Left hindlimb (tissue), 1 donor: ENCODE data around the gene KDM4C.

ENCODE experiments used
- DNase-seq: peaks from one replicate; pipeline ENCODE4 v3.0.0-alpha.2; 2018

Gene KDM4C

GRCh38 chr9:6909181-6909580 is 151.4 kb downstream of the KDM4C start:
- DNase-seq, result no peak

DNA sequence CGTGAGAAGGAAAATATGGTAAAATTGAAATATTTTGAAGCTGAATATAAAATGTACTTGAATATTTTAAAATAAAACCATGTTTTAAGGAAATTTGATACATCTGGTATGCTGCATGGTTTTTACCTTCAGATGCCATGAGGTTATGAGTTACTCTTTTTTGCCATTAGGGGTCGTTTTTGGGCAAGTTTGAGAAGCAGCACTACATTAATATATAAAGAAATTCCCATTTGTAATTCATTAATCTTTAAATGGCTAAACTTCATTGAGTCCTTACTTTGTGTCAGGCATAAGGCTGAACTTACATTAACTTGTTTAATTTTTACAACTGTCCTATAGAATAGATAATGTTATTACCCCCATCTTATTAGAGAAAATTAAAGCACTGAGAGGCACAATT is 152.3 kb downstream of the KDM4C start:
- no peak for DNase-seq

DNA sequence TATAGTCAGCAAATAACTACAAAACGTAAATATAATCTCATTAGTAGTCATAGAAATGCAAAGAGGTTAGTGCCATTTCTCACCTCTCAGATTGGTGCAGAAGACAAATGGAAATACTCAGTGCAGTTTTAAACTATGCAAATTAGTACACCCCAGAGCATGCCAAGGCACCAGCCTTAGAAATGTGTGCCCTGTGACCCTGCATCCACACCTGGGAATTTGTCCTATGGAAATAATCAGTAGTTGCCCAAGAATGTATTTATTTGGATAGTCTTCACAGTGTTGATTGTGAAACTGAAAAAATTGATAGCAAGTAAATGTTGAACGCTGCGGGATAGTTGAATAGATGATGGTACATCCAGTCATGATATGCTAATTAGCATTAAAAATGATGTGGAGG is 152.7 kb downstream of the KDM4C start:
- no peak for DNase-seq

DNA sequence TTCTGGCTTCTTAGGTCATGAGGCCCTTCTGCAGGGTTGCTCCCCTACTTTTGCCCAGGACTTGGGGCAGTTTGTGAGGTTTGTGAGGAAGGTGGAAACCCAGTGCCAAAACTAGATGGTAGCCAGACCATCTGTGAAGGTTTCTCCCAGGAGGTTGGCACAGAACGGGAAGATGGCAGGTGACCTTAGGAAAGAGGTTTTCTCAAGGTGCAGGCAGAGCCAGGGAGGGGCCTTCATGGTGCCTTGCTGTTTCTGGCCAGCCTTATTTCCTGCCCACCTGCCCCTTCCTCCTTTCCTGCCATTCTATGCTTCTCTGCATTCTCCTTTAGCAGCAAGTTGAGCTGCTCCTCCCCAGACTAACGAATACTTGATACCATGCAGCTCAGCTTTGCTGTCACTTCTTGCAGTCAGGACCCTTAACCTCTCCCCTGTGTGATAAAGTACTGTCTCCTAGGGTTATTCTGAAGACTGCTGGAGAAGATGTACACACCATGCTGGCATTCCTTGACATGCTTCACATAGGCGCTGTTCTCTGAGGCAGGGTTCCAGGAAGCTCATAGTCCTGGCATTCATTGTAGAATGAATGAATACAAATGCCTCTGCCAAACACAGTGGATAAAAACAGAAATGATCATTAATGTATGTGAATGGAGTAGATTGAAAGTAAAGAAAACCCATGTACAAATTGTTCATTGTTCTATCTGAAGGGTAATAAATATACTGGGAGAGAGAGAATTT is 154.3 kb downstream of the KDM4C start:
- no peak for DNase-seq

DNA sequence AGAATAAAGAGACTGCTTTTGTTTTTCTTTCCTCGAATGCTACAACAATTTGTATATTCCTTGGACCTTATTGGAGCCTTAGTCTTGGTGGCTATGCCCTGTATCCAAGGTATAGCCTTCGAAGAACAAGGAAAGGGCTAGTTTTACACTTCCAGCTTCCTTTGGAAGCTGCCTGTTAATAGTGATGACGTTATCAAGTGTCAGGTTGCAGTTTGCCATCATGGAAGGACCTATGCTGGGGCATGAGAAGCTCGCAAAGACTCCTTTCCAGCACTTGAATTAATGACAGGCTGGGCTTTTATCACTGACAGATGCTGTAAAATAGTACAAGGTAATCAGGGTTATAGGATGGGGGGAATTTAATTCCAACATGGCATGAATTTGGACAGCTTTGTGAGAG is 157.9 kb downstream of the KDM4C start:
- no peak for DNase-seq

DNA sequence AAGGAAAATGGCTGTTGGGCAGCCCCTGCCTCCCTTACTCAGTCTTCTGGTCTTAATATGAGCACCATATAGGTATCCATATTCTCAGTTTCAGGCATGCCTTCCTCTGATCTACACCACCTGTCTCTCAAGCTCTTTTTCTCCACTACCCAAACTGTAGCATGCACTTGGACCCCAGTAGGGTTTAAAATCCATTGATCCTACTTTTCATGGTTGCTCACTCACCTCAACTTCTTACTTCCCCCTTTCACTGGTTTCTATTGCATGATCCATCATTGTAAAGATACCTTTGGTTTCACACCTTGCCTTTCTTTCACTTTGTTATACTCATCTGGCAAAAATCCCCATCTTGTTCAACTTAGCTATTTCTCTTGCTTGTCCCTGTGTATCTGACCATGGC is 159.4 kb downstream of the KDM4C start:
- no peak for DNase-seq

- no peak for DNase-seq
Measured at GRCh38 chr9:6920041-6920440, 162.3 kb downstream of the KDM4C start.

- DNase-seq, result no peak
Measured at GRCh38 chr9:6921315-6921714, 163.5 kb downstream of the KDM4C start.

GRCh38 chr9:6922124-6922676 is 164.4 kb downstream of the KDM4C start:
- DNase-seq, result no peak

GRCh38 chr9:6922680-6923079 is 164.9 kb downstream of the KDM4C start:
- no peak for DNase-seq

DNA sequence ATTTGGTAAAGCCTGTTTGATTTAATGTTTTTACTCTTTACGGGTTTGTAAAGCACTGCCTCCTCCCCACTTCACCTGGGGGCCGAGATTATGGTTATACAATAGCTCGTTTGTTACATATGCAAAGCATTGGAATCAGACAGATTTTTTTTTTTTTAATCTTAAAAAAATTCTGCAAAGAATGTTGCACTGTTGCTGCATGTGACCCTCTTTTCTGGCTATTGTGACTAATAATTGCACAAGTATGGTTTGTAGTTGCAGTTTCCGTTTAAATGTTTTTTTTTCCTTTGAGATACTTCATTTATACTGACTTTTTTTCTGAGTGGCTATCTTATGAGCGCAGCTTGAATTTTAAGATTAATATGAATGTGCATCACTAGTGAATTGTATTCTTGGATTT is 165.3 kb downstream of the KDM4C start:
- no peak for DNase-seq

DNA sequence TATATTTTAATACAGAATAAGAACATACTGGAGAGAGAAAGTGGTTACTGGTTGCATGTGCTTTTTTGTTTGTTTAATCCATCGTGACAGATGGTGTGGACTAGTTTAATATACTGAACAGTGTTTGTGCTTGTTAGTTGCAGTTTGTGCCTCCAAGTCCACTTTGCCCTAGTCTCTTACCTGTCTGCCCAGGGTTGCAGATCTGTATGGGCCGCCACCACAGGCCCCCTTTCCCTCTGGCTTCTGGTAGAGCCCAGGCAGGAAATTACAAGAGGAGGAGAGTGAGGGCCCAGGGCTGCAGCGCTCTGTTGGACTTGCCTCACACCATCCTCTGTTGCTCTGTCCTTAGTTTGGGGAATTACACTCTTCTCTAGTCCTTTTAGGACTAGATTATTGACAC is 166.4 kb downstream of the KDM4C start:
- no peak for DNase-seq

GRCh38 chr9:6924988-6925563 is 167.3 kb downstream of the KDM4C start:
- no peak for DNase-seq

GRCh38 chr9:6925836-6926235 is 168.1 kb downstream of the KDM4C start:
- no peak for DNase-seq

DNA sequence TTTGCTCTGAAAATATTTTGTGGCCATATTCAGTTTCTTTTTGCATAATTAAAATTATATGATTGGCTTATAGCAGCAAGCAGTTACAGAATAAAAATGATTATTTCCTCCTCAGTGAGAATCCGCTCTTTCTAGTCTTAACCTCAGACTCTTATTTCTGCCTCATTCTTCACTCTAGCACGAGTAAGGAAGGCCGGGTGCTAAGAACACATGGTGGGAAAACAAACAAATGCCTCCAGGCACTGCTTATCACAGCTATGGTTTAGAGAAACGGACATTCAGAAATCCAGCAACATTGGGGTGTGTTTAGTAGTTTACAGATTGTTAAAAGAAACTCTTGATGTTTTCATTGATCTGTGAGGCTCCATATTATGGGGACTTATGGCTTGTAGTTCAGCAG is 168.7 kb downstream of the KDM4C start:
- no peak for DNase-seq

DNA sequence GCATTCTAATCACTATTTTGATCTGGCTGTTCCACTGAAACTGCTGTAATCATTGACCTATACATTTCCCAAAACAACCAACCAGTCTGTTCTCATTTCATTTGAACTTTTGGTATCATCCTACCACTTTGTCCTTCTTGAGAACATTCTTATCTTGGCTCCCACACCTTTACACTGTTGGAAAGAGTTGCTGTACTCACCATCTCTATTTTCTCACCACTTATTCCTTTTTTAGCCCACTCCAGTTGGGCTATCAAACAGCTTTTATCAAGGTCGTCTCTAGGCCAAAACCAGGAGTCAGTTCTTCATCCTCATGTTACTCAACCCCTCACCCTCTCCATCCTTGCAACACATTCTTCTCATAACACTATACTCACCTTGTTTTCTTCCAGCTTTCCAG is 170.1 kb downstream of the KDM4C start:
- DNase-seq, result no peak

DNA sequence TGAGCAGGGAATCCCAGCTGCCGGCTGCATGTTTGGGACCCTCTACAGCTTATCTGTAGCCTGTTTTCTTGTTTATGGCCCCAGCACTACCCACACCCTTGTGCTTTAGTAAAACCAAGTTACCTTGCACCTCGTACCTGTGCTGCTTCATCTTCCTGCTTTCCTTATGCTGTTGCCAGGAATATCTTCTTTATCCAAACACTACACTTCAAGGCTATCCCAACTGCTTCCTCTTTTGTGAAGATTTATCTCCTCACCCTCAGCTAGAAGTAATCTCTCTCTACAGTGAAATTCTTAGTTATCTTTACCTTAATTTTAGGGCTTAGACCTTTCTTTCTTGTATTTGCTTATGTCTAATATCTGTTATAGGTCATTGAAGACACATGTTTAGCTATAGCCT is 171.1 kb downstream of the KDM4C start:
- no peak for DNase-seq

- DNase-seq, result no peak
Measured at GRCh38 chr9:6929441-6930215, 171.9 kb downstream of the KDM4C start.

DNA sequence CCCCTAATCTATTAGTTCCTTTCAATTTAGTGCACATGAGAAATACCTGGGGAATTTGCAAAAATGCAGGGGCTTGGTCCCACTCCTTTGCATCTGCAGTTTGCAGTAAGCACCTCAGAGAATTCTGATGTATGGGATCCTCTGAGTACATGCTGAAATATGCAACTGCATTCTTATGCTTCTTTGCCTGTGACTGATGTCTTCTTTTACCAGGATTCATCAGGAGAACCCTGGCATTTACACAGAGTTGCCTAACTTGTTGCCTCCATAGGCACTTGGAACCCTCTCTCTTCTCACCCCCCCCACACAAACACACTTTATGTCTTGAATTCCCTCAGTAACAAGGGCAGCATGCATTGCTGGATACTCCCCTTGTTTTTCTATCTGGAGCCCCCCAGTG is 173.1 kb downstream of the KDM4C start:
- DNase-seq, result no peak

DNA sequence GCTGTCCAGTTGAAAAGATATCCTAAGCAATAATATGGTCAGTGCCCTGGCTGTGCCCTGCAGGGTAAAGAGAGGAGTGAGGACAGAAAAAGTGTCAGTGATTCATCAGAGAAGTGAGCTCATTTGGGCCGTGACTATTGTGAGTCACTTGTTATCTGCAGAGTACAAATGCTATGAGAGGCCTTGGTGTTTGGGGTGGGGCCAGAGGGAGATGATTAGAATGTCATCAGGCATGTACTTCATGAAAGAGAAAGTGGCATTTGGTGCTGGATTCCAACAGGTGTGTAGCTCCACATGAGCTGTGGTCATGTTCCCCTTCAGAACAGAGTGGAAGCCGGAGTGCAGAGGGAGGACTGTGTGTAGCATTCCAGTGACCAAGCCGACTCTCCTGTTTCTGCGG is 174.1 kb downstream of the KDM4C start:
- no peak for DNase-seq

GRCh38 chr9:6936103-6936502 is 178.3 kb downstream of the KDM4C start:
- no peak for DNase-seq

DNA sequence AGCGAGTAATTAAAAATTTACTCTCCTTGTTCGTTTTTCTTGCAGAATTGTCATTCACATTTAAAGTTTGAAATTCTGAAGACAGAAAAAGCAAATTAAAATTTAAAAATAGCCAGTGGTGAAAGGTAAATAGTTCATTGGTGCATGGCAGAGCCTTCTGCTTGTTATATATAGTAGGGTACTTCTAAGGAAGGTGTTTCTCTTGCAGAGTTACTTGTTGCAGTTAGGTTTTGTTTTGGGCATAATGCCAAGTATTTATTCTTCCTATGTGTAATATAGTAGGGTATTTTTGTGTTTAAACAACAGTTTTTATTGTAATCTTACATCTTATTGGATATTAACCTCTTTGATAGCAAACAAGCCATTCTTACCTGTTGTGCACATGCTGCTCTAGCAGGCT is 179.4 kb downstream of the KDM4C start:
- DNase-seq, result no peak

DNA sequence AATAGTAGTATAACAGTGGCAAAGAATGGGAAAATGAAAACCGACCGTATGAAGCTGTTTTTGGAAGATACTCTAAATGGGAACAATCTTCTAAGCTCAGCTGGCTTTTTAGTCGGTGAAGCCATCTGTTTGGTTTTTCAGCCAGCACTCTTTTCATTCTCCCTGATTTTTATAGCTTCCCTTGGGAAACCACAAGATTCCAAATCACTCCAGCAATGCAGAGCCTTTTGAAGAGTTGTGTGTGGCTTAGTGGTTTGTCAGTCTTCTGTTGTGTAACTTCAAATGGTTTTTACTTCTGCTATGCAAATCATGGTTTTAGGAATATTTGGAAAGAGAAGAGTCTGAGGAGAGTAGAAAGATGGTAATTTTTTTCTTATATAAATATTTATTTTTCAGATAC is 180.7 kb downstream of the KDM4C start:
- DNase-seq, result peak; percentile 47

- DNase-seq, result no peak
Measured at GRCh38 chr9:6938873-6939272, 181.1 kb downstream of the KDM4C start.
